HG03175 (cell line): ENCODE data around the gene RREB1.

Experiments used
- ATAC-seq: cut with Tn5 transposase; IDR thresholded peaks from one replicate; pipeline ENCODE4 v1.9.1; 2021; ENCODE audit warnings: mild to moderate bottlenecking, moderate library complexity; ENCODE audit not compliant: unreplicated experiment

RREB1 gene

GRCh38 chr6:7189101-7189758 is 81.5 kb downstream of the RREB1 start:
- ATAC-seq: no peak

DNA sequence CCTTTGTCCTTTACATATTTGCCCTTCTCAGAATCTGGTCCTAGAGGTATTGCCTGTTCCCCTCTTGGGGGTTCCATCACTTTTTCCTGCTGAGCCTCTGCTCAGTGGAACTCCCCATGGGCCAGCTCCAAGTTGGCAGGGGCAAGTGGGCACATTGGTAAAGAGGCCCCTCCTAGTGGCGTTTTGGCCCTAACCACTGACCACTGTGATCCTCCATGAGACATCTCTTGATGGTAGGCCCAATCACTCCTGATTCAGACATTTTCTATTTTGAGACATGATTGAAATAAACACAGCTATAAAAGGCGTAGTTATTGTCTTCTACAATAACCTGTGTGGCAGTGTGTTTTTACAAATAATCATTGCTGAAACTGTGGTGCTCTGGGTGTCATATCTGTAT is 83.0 kb downstream of the RREB1 start:
- no peak for ATAC-seq

GRCh38 chr6:7193122-7193521 is 85.4 kb downstream of the RREB1 start:
- ATAC-seq: no peak

- no peak for ATAC-seq
These were observed 86.9 kb downstream of the RREB1 start for GRCh38 chr6:7194657-7195056.

DNA sequence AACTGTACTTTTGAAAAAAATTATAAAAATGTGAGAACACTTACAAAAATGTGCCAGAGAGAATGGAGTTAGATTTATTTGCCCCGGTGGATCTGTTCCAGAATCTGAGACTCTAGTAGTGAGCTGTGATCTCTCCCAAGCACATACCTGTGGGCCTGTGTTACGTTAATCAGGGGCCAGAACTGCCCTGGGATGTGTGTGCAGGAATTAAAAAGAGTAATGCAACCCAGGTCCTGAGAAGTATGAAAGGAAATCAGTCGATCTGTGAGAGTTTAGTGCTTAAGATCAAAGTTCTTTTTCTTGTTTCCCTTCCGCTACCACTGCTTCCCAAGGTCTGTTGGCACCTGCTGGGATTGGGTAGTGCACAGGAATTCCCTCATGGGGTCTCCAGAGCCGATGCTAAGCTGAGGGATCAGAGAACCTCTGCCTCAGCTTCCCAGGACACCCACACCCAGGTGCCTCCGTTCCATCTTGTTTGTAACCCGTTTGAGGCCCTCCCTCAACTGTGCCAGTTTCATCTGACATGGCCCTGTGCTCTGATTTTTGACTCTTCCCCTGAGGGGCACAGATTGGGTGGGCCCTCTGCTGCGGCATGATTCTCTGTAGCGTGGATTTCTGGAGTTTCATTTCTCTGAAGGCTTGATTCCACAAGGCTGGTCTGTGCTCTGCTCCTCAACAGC is 87.7 kb downstream of the RREB1 start:
- no peak for ATAC-seq

GRCh38 chr6:7196019-7196402 is 88.2 kb downstream of the RREB1 start:
- ATAC-seq: no peak

DNA sequence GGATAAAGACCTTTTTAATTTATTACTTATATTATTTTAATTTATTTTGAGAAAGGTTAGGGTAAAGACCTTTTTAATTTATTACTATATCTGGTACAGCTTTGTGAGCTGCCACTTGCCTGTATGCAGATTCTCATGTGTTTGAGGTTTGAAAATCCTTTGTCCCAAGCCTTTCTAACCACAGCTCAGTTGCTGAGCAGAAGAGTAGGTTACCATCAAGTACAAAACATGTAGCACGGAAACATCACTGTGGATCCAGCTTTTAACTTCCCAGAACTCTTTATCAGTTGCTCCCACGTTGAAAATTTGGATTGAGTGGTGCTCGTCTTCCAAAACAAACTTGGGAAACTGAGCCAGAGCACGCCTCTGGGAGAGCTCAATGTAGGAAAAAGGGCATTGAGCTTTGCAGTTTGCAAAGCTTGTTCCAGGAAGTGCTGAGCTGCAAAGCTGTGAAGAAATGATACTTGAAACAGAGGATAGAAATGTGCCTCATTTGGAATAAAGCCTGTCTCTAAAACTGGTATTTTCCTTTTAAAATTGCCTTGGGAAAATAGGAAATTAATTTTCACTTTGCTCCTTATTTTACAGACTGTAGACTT is 89.0 kb downstream of the RREB1 start:
- no peak for ATAC-seq

GRCh38 chr6:7197747-7198146 is 90.0 kb downstream of the RREB1 start:
- no peak for ATAC-seq

- ATAC-seq: no peak
These were observed 91.4 kb downstream of the RREB1 start for GRCh38 chr6:7198833-7199800.

- ATAC-seq: no peak
These were observed 93.1 kb downstream of the RREB1 start for GRCh38 chr6:7200598-7201443.

DNA sequence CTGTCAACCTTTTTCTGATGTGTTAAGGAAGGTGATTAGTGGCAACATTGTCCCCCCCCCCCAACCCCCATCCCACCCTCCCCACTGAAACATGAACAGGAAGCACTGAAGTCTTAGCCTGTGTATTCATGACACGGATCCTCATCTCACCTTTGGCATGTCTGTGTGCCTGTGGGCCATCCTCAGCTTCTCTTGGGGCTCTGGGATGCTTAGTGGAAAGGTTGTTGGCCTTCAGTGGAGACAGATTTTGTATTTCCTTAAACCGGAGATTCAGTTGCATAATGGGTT is 93.6 kb downstream of the RREB1 start:
- ATAC-seq: no peak

- peak; percentile 78 for ATAC-seq
These were observed 94.2 kb downstream of the RREB1 start for GRCh38 chr6:7201732-7202541.

DNA sequence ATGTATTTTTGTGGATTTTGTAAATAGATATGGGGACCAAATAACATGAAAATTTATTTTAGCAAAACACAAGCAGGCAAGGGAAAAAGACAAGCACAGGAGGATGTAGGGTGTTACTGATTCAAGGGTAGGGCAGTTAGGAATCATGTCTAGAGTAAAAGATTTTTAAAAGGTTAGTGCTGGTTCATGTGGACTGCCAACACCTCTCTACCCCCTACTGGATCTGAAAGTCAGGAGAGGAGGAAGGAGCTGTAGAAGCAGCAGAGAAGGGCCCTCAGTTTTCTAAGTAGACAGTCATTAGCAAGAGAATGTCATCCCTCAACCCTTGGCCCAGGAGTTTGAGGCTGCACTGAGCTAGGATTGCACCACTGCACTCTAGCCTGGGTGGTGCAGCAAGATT is 95.2 kb downstream of the RREB1 start:
- ATAC-seq: no peak

DNA sequence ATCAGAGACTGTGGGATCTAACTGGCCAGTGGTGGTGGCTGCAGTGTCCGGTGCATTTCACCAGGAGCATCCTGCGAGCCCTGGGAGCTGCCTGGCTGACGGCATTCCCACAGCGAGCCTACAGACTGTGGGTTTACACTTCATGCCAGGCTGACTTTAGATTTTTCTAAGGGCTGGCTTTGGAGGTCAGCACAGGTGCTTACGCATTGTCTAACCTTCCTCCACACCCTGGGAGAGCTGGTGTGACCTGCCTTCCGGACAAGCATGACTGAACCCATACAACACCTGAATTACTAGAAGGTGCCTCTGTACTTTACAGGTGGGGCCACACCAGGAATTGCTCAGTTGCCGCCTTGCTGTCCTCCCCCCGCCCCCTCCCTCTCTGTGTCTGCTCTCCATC is 96.2 kb downstream of the RREB1 start:
- ATAC-seq: no peak

GRCh38 chr6:7204726-7205125 is 97.0 kb downstream of the RREB1 start:
- no peak for ATAC-seq

GRCh38 chr6:7207720-7208119 is 100.0 kb downstream of the RREB1 start:
- no peak for ATAC-seq

- ATAC-seq: no peak
These were observed 105.7 kb downstream of the RREB1 start for GRCh38 chr6:7213416-7213815.

DNA sequence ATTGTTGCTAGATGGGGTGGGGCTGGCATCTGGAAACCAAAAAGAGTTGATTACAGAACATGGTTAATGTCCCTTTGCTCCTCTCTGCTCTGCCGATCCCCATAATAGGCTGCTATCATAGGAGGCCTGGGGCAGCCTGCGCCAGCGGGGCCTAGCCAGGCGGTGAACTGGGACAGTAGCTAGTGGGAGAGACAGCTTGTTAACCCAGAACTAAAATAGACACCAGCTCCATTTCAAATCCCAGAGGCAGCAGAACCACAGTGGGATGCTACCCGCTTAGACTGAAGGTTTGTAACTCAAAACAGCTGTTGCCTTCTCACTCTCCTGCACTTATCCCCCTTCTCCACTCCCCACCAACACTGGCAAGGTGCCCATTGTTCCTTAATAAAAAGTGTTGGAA is 106.7 kb downstream of the RREB1 start:
- ATAC-seq: no peak

GRCh38 chr6:7215131-7215530 is 107.4 kb downstream of the RREB1 start:
- ATAC-seq: no peak

DNA sequence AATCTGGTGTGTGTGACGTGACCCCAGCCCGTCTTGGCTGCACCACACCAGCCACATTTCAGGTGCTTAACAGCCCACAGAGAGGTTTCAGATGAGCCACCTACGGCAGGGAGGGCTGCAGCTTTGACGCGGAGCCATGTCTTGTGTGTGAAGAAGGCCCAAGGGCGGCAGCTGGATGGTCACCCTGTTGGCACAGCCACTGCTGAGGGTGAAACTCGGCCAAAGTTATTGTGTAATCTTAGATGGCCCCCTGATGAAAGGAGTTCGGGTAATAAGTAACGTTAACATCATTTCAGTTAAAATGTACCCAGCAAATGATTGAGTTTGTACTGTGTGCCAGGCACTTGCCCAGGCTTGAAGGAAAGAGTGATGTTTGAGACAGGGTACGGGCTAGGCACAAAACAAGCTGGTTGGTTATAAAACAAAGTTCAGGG is 108.1 kb downstream of the RREB1 start:
- ATAC-seq: no peak
